Measurements from ENCODE around the gene IKZF1. TPM values are rescaled to one million over a fixed set of nuclear protein-coding genes. Genes with fewer than 3 reads are reported as not detected.

The IKZF1 gene
- total RNA-seq, 1 donor from 2014 or later, result 0.86 TPM

DNA sequence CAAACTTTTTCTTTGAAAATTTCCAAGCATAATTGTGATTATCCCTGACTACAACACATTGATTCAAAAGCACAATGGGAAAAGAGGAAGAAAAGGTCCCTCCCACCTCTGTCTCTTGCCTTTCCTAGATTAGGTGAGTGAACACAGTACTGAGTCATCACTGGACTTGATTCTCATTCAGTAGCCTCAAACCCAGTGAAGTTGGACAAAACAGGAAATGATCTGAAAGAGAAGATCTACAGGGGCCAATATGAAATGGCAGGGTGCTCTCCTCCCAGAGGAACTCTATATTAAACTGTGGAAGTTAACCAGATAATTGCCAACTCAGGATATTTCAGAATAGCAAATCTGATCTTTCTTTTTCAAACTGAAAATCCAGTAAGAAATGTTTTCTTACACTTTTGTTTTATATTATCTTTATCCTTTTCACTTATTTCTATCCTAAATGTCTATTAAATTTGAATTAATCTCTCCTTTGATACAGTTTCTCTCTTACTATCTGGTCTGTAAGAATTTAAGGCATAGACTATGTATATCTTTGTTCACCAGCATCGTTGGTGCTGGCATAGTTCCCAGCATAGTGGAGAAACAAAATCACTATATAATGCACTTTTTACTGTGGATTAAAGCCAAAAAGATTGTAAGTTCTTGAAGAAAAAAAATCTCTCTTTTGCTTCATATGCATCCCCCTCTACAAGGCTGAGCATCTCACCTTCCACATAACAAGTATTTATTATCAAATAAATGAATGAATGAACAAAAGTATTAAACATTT is 41.4 kb upstream of the IKZF1 start:
- Mint-ChIP-seq H3K4me1 (ENCODE audit: low read depth, unreplicated experiment) (peaks cover 47% of the 10 kb centered on the region), H3K4me3 (ENCODE audit: unreplicated experiment) (no peak overlapping the region), H3K27me3 (ENCODE audit: low read depth, unreplicated experiment) (no peaks in the 10 kb centered on the region), H3K27ac (ENCODE audit: unreplicated experiment) (no peak overlapping the region), H3K36me3 (ENCODE audit: low read depth, unreplicated experiment) (no peaks in the 10 kb centered on the region), H3K9me3 (ENCODE audit: unreplicated experiment) (peaks cover 2% of the 10 kb centered on the region)
- Histone ChIP-seq H3K36me3 (ENCODE audit: insufficient read depth, low read length) (no peaks in the 10 kb centered on the region), H3K4me3 (ENCODE audit: insufficient read depth, low read depth, low read length) (no peak overlapping the region), H3K27me3 (ENCODE audit: insufficient read depth, low read length) (no peaks in the 10 kb centered on the region), H3K4me1 (ENCODE audit: insufficient read depth, low read length) (no peaks in the 10 kb centered on the region), H4K20me1 (ENCODE audit: insufficient read depth, low read length) (no peaks in the 10 kb centered on the region), H3K27ac (ENCODE audit: low read depth, low read length) (no peak overlapping the region), H3K9me3 (ENCODE audit: insufficient read depth, low read depth, low read length) (no peaks in the 10 kb centered on the region), H3K79me2 (ENCODE audit: insufficient read depth, low read length) (no peaks in the 10 kb centered on the region), H2AFZ (ENCODE audit: low read depth, low read length) (no peak overlapping the region), H3K9ac (ENCODE audit: low read length) (no peak overlapping the region), H3K4me2 (ENCODE audit: low read length) (no peak overlapping the region)
- TF ChIP-seq EZH2 (IDR thresholded peaks at IDR 0.05; ENCODE audit: insufficient read depth, low read length), result no peak
- TF ChIP-seq, protein P1, sequence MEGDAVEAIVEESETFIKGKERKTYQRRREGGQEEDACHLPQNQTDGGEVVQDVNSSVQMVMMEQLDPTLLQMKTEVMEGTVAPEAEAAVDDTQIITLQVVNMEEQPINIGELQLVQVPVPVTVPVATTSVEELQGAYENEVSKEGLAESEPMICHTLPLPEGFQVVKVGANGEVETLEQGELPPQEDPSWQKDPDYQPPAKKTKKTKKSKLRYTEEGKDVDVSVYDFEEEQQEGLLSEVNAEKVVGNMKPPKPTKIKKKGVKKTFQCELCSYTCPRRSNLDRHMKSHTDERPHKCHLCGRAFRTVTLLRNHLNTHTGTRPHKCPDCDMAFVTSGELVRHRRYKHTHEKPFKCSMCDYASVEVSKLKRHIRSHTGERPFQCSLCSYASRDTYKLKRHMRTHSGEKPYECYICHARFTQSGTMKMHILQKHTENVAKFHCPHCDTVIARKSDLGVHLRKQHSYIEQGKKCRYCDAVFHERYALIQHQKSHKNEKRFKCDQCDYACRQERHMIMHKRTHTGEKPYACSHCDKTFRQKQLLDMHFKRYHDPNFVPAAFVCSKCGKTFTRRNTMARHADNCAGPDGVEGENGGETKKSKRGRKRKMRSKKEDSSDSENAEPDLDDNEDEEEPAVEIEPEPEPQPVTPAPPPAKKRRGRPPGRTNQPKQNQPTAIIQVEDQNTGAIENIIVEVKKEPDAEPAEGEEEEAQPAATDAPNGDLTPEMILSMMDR (IDR thresholded peaks at IDR 0.05; ENCODE audit: insufficient read depth, low read depth, low read length), result no peak
- FAIRE-seq (no peak), DNase-seq (ENCODE audit: low read depth) (no peak)

DNA sequence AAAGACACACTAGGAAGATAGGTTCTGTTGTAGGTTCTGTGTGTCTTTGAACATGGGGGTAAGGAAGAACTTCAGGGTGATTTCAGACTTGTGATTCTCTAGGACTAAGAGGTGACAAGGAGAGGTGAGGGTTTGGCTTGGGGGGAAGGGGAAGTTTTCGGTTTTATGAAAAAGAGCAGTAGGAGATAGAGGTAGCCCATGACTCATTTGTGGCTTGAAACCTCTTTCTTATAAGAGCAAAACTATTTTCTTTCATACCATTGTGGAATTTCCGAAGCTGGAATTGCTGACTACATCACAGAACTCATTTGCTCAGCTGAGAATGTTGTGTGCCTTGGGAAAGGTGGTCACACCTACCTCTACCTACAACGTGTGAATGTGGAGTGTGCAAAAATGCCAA is 39.6 kb upstream of the IKZF1 start:
- Mint-ChIP-seq H3K36me3 (ENCODE audit: low read depth, unreplicated experiment) (no peaks in the 10 kb centered on the region), H3K27me3 (ENCODE audit: low read depth, unreplicated experiment) (no peaks in the 10 kb centered on the region), H3K27ac (ENCODE audit: unreplicated experiment) (peak overlapping the region; percentile 86), H3K4me3 (ENCODE audit: unreplicated experiment) (peak overlapping the region; percentile 18), H3K9me3 (ENCODE audit: unreplicated experiment) (no peaks in the 10 kb centered on the region), H3K4me1 (ENCODE audit: low read depth, unreplicated experiment) (peaks cover 47% of the 10 kb centered on the region)
- Histone ChIP-seq H3K4me2 (ENCODE audit: low read length) (no peak overlapping the region), H3K9me3 (ENCODE audit: insufficient read depth, low read depth, low read length) (no peaks in the 10 kb centered on the region), H3K4me1 (ENCODE audit: insufficient read depth, low read length) (no peaks in the 10 kb centered on the region), H3K9ac (ENCODE audit: low read length) (no peak overlapping the region), H3K4me3 (ENCODE audit: insufficient read depth, low read depth, low read length) (no peak overlapping the region), H3K36me3 (ENCODE audit: insufficient read depth, low read length) (no peaks in the 10 kb centered on the region), H2AFZ (ENCODE audit: low read depth, low read length) (no peak overlapping the region), H4K20me1 (ENCODE audit: insufficient read depth, low read length) (no peaks in the 10 kb centered on the region), H3K27ac (ENCODE audit: low read depth, low read length) (no peak overlapping the region), H3K79me2 (ENCODE audit: insufficient read depth, low read length) (no peaks in the 10 kb centered on the region), H3K27me3 (ENCODE audit: insufficient read depth, low read length) (no peaks in the 10 kb centered on the region)
- no peak for DNase-seq (ENCODE audit: low read depth)
- no peak for TF ChIP-seq EZH2 (IDR thresholded peaks at IDR 0.05; ENCODE audit: insufficient read depth, low read length)
- TF ChIP-seq, protein P1 (IDR thresholded peaks at IDR 0.05; ENCODE audit: insufficient read depth, low read depth, low read length), result no peak
- no peak for FAIRE-seq

DNA sequence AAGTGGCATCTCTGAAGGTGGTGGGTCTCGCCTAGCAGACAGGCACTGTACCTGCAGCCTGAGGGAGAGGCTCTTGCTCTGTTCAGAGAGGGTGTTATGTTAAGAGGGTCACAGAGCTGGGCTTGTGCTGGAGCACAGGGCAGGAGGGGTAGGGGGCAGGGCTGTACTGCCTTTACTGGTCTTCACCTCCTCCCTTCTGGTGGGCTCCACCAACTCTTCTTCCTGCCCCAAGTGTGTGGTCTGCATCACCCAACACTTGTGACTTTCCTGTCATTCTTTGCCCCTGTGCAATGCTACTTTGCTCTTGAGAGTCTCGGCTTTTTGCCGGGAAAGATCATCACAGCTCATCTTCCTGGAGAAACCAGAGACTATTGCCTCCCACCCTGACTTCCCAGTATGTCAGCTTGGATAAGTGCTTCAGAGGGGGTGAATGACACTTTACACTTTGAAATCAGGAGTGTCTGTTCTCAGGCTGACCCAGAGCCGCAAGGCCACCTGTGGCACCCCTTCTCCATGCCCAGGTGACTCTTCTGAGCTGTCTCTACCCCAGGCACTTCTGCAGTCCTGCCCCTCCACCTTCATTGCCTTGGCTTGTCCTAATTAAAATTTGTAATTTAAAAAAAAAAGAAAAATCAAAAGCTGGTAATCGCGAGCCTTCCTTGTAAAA is 38.4 kb upstream of the IKZF1 start:
- Mint-ChIP-seq H3K4me1 (ENCODE audit: low read depth, unreplicated experiment) (peaks cover 47% of the 10 kb centered on the region), H3K27me3 (ENCODE audit: low read depth, unreplicated experiment) (peaks cover 3% of the 10 kb centered on the region), H3K27ac (ENCODE audit: unreplicated experiment) (peak overlapping the region; percentile 86), H3K36me3 (ENCODE audit: low read depth, unreplicated experiment) (no peaks in the 10 kb centered on the region), H3K4me3 (ENCODE audit: unreplicated experiment) (no peak overlapping the region), H3K9me3 (ENCODE audit: unreplicated experiment) (no peaks in the 10 kb centered on the region)
- DNase-seq (ENCODE audit: low read depth), result no peak
- Histone ChIP-seq H3K27me3 (ENCODE audit: insufficient read depth, low read length) (no peaks in the 10 kb centered on the region), H4K20me1 (ENCODE audit: insufficient read depth, low read length) (no peaks in the 10 kb centered on the region), H3K4me2 (ENCODE audit: low read length) (no peak overlapping the region), H3K4me3 (ENCODE audit: insufficient read depth, low read depth, low read length) (no peak overlapping the region), H3K27ac (ENCODE audit: low read depth, low read length) (no peak overlapping the region), H3K79me2 (ENCODE audit: insufficient read depth, low read length) (no peaks in the 10 kb centered on the region), H3K9ac (ENCODE audit: low read length) (no peak overlapping the region), H3K36me3 (ENCODE audit: insufficient read depth, low read length) (no peaks in the 10 kb centered on the region), H3K4me1 (ENCODE audit: insufficient read depth, low read length) (no peaks in the 10 kb centered on the region), H3K9me3 (ENCODE audit: insufficient read depth, low read depth, low read length) (no peaks in the 10 kb centered on the region), H2AFZ (ENCODE audit: low read depth, low read length) (no peak overlapping the region)
- no peak for FAIRE-seq
- TF ChIP-seq EZH2 (IDR thresholded peaks at IDR 0.05; ENCODE audit: insufficient read depth, low read length), result no peak
- TF ChIP-seq, protein P1 (IDR thresholded peaks at IDR 0.05; ENCODE audit: insufficient read depth, low read depth, low read length), result no peak
